Cardiac atrium fibroblast (primary cell): ENCODE results near the gene ZDHHC4. TPM values are rescaled to one million over a fixed set of nuclear protein-coding genes. Genes with fewer than 3 reads are reported as not detected.

ENCODE experiments used
- total RNA-seq: library from RNA; depleted of rRNA; stranded (reverse); fragments of >200 nt; gene quantifications from 2 replicates; pipeline ENCODE4 v1.2.3, GENCODE V29; 2015

Gene ZDHHC4
- 38.1 and 43.7 TPM in 2 replicates for total RNA-seq

DNA sequence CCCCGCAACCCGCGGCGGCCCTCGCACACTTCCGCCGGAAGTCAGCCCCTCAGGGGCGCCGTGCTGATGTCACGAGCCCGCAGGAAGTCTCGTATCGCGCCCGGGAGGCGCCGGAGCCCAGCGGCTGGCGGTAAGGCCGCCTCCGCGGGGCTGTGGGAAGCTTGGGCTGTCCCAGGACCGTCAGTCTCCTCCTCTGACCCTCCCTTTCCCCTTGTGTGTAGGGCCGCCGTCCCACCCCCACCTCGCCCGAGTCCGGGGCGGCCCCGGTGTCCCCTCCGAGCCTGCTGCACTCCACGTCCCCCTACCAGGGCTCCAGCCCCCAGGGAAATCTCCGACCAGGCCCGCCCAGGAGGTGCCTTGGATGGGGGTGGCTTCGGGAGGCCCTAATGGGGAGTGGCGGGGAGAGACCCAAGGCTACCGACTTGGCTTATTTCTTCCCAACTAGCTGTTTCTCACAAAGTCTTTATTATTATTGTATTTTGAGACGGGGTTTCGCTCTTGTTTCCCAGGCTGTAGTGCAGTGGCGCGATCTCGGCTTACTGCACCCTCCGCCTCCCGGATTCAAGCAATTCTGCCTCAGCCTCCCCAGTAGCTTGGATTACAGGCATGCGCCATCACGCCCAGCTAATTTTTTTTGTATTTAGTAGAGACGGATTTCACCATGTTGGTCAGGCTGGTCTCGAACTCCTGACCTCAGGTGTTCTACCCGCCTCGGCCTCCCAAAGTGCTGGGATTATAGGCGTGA, at the start of gene ZDHHC4:
ZDHHC4 (plus strand) TSS at position 86 of the 745 bp plus-strand sequence. CDS start 3,108 bp downstream, outside the sequence.

DNA sequence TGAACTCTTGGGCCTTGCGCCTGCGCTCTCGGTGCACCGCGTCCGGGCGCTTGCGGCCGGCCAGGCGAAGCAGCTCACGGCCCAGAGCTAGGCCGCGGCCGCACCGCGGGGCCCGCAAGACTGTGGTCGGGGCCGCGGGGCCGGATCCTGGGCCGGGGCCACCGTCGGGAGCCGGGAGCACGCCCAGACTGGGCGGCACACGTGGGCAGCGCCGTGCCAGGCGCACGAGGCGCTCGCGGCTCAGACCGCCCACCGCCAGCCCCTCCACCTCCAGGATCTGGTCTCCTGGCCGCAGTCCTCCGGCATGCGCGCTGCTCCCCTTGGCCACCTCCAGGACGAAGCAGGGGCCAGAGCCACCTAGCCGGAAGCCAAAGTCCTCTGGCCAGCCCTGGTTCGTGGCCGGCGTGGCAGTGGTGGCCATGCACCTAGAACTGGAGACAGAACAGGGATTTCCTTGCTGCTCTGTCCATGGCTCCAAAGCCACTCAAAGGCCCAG, 26.2 kb upstream of the ZDHHC4 start, which contains the start of gene GRID2IP:
GRID2IP (minus strand) TSS at position 446 of the 496 bp plus-strand sequence; CDS start at position 421, 25 bp downstream.

DNA sequence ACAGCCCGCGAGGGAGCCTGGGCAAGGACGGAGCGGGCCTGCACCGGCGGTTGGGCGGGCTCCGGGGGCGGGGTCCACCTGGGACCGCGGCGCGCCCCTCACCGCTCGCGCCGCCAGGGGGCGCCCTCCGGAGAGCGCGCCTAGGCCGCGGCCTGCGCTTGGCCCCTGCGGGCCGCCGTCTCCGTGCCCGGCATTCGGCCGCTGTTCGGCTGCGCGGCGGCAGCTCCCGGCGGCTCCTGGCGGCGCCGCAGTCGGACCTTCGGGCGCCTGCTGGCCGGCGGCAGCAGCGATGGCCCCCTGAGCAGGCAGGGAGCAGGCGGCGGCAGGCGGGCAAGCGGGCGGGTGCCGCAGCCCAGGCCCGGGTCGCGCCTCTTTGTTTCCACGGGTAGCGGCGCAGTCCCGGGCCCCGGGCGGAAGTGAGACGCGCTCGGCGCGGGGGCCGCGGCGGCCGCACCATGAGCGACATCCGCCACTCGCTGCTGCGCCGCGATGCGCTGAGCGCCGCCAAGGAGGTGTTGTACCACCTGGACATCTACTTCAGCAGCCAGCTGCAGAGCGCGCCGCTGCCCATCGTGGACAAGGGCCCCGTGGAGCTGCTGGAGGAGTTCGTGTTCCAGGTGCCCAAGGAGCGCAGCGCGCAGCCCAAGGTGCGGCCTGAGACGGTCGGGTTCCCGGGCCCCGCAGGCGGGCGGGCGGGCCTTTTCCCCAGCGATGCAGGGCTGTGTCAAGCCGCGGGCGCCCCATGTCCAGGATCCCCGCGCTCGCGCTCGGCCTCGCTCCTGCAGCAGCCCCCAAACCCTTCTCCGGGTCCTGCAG, 12.8 kb downstream of the ZDHHC4 start, which contains the start of gene INTS15:
INTS15 (plus strand) TSS at position 193 of the 816 bp plus-strand sequence; CDS start at position 456, 263 bp downstream.

DNA sequence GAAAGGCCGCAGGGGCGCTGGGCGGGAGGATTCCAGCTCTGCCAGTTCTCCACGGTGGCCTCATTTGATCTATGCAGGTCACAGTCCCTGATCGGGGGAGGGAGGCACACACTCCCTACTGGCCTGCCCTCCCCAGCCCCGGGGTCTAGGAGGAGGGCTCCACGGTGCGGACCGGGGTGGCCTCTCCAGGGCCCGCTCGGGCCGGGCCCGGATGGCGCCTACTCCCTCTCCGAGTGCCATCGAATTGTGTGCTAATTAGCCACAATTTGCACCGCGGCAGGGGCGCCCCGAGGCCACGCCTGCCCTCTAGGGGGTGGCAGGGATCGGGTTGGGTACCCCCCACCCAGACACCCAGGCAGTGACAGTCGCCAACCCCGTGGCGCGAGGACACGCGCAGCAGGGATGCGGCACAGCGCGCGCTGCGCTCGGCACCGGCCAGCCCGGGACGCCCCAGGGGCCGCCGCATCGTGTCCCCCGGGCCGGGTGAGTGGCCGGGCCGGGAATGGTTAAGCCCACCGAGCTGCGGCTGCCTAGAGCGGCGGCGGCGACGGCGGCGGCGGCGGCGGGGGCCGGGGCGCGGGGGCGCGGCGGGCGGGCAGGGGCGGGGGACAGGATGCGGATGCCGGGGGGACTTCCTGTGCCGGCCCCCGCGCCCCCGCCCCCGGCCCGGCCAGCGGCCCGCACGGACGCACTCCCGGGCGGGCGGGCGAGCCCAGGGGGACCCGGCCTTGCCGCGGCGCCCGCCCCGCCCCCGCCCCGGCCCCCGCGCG, 37.9 kb downstream of the ZDHHC4 start, which contains the start of gene ZNF853:
ZNF853 (plus strand) TSS at position 658 of the 770 bp plus-strand sequence. CDS start 565 bp downstream, outside the sequence.

DNA sequence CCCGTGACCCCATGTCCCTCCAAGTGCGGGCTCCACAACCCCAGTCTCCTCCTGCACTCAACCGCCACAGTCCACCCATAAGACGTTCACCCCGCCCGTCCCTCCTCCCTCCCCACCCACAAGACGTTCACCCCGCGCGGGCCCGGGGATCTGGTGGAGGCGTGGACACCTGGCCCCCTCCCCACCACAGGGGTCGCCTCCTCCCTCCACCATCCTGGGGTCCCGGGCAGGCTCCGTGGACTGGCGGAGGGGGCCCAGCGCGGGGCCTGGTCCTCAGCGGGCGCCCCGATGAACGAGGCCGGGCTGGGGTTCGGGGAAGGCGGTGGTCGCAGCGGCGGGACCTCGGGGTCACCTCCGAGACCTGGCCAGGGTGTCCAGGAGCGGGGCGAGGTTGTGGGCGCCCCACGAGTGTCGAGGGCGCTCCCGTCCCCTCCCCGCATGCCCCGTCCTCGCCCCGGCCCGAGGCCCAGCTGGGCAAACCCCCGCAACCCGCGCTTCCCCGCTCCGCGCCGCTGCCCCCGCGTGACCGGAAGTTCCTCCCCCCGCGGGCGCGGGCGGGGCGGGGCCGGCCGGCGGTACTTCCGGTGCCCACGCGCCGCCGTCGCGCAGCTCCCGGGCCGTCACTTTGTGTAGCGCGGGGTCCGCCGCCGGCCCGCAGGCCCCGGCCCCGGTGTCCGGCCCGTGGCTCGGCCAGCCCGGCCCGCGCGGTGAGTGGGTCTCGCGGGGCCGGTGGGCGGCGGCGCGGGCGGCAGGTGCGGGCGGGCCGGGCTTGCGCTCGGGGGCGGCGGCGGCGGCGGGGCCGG, 59.7 kb downstream of the ZDHHC4 start, which contains the start of gene ZNF316:
ZNF316 (plus strand) TSS at position 578 of the 803 bp plus-strand sequence. CDS start 5,092 bp downstream, outside the sequence.

Other genes starting within 250 kb of the ZDHHC4 start
- 20.0 and 21.1 TPM in 2 replicates for gene FAM220A, start 228.5 kb upstream of the ZDHHC4 start, total RNA-seq
- gene RAC1, start 202.9 kb upstream of the ZDHHC4 start, total RNA-seq = 96.4 and 99.6 TPM in 2 replicates
- 13.3 and 15.5 TPM in 2 replicates for gene DAGLB, start 129.5 kb upstream of the ZDHHC4 start, total RNA-seq
- gene KDELR2, start 93.3 kb upstream of the ZDHHC4 start, total RNA-seq = 267 and 294 TPM in 2 replicates
- gene GRID2IP, start 26.0 kb upstream of the ZDHHC4 start, total RNA-seq = not detected in 2 replicates
- 8.7 and 10.9 TPM in 2 replicates for gene INTS15, start 12.6 kb downstream of the ZDHHC4 start, total RNA-seq
- 0.16 and 1.1 TPM in 2 replicates for gene ZNF853, start 38.2 kb downstream of the ZDHHC4 start, total RNA-seq
- gene ZNF316, start 59.9 kb downstream of the ZDHHC4 start, total RNA-seq = 7.3 and 8.7 TPM in 2 replicates
- 11.7 and 15.4 TPM in 2 replicates for gene ZNF12, start 129.5 kb downstream of the ZDHHC4 start, total RNA-seq
- gene RSPH10B2, start 176.6 kb downstream of the ZDHHC4 start, total RNA-seq = not detected in 2 replicates
- 7.6 and 13.9 TPM in 2 replicates for gene CCZ1B, start 248.8 kb downstream of the ZDHHC4 start, total RNA-seq